ENCODE data around the gene TTC39C.

- no peak for TF ChIP-seq CTCF (IDR thresholded peaks at IDR 0.05)
- TF ChIP-seq POLR2A (IDR thresholded peaks at IDR 0.05) = no peak
These were observed 19.4 kb upstream of the TTC39C start for GRCh38 chr18:23995180-23995579.

Data from thyroid gland (tissue), 4 donors.